NCI-H446 treated with DMSO at 0.1 percent for 48 hours (cell line): ENCODE measurements around the gene DFFA.
"Not testable (repeated sequence)": the region's sequence is repeated elsewhere in the genome, so short reads cannot be mapped to it uniquely, and the experiment has no call there.

Experiments used
- DNase-seq: peaks from one replicate; lab custom pipeline; 2025; lab: John Stamatoyannopoulos, UW

DFFA gene

GRCh38 chr1:10457875-10458274 lies 14.5 kb downstream of the DFFA start:
- no peak for DNase-seq

GRCh38 chr1:10457462-10457861 lies 14.9 kb downstream of the DFFA start:
- DNase-seq, result not testable (repeated sequence)

- no peak for DNase-seq
Observed at GRCh38 chr1:10456661-10457060, 15.7 kb downstream of the DFFA start.

GRCh38 chr1:10456048-10456447 lies 16.3 kb downstream of the DFFA start:
- no peak for DNase-seq

GRCh38 chr1:10451287-10451686 lies 21.0 kb downstream of the DFFA start:
- DNase-seq, result peak; percentile 29

- peak; percentile 15 for DNase-seq
Observed at GRCh38 chr1:10450836-10451235, 21.5 kb downstream of the DFFA start.

- DNase-seq, result no peak
Observed at GRCh38 chr1:10450156-10450814, 22.0 kb downstream of the DFFA start.

- DNase-seq, result no peak
Observed at GRCh38 chr1:10449751-10450150, 22.6 kb downstream of the DFFA start, which contains the start of gene CORT. Gene CORT (plus strand): TSS chr1:10450031. CDS start chr1:10450224, 193 bp downstream.

- DNase-seq, result no peak
Observed at GRCh38 chr1:10446790-10447422, 25.4 kb downstream of the DFFA start.

GRCh38 chr1:10444795-10445397 lies 27.4 kb downstream of the DFFA start:
- DNase-seq, result no peak

- no peak for DNase-seq
Observed at GRCh38 chr1:10444248-10444647, 28.1 kb downstream of the DFFA start.

- no peak for DNase-seq
Observed at GRCh38 chr1:10440794-10441193, 31.5 kb downstream of the DFFA start.

- no peak for DNase-seq
Observed at GRCh38 chr1:10440305-10440704, 32.0 kb downstream of the DFFA start.

- DNase-seq, result no peak
Observed at GRCh38 chr1:10438677-10439163, 33.6 kb downstream of the DFFA start.

GRCh38 chr1:10437052-10437451 lies 35.3 kb downstream of the DFFA start:
- no peak for DNase-seq

GRCh38 chr1:10434590-10434989 lies 37.7 kb downstream of the DFFA start:
- no peak for DNase-seq

- no peak for DNase-seq
Observed at GRCh38 chr1:10433790-10434189, 38.5 kb downstream of the DFFA start.

GRCh38 chr1:10432910-10433700 lies 39.2 kb downstream of the DFFA start:
- DNase-seq, result no peak

- no peak for DNase-seq
Observed at GRCh38 chr1:10431070-10431730, 41.1 kb downstream of the DFFA start.

- DNase-seq, result peak; percentile 82
Observed at GRCh38 chr1:10430216-10431069, 41.9 kb downstream of the DFFA start, which contains the start of gene CENPS. Gene CENPS (plus strand): TSS chr1:10430433. CDS start chr1:10430518, 85 bp downstream.

GRCh38 chr1:10429868-10430215 lies 42.5 kb downstream of the DFFA start:
- DNase-seq, result no peak
